Measurements from ENCODE around the gene IL1RAPL2. TPM values are rescaled to one million over a fixed set of nuclear protein-coding genes. Genes with fewer than 3 reads are reported as not detected.

Gene IL1RAPL2
- total and polyA plus RNA-seq, 2 donors (not counting 3 experiments of a cell fraction or from before 2014, with no cell fraction given), result not detected

GRCh38 chrX:105006996-105007395 is 441.0 kb downstream of the IL1RAPL2 start:
- Histone ChIP-seq H3K36me3 (ENCODE audit: control insufficient read depth in 2 of 2, extremely low read depth in 1 of 2, insufficient read depth in 2 of 2, low read length in 2 of 2) (no peaks in the 10 kb centered on the region), H3K27ac (ENCODE audit: insufficient read depth, low read depth, low read length) (no peak overlapping the region), H2AFZ (ENCODE audit: low read depth, low read length) (no peak overlapping the region), H3K27me3 (ENCODE audit: control insufficient read depth in 2 of 2, insufficient read depth in 2 of 2, low read length in 2 of 2) (no peaks in the 10 kb centered on the region), H3K4me3 (replicated peaks in 1 of 3; ENCODE audit: insufficient read depth in 1 of 3, low read depth in 1 of 3, low read length in 3 of 3) (no peak overlapping the region), H3K4me2 (ENCODE audit: insufficient read depth, low read length) (no peak overlapping the region), H3K4me1 (ENCODE audit: control insufficient read depth, extremely low read depth, insufficient read depth, low read length) (no peaks in the 10 kb centered on the region), H3K9me1 (replicated peaks; ENCODE audit: control insufficient read depth, extremely low read depth, insufficient read depth, low read length) (no peaks in the 10 kb centered on the region), H3K9ac (replicated peaks; ENCODE audit: extremely low read depth, insufficient read depth, low read length) (no peak overlapping the region), H3K79me2 (ENCODE audit: control insufficient read depth, insufficient read depth, low read length) (no peaks in the 10 kb centered on the region), H3K9me3 (replicated peaks; ENCODE audit: control insufficient read depth, insufficient read depth, low read length) (no peaks in the 10 kb centered on the region), H4K20me1 (replicated peaks; ENCODE audit: control insufficient read depth, extremely low read depth, insufficient read depth, low read length) (no peaks in the 10 kb centered on the region)
- no TSS peak for BruUV-seq (replicated peaks)
- intact Hi-C loops (cut with micrococcal nuclease) (no loop called here), dilution Hi-C loops (cut with MboI; ENCODE audit: extremely low pct_ligation_motif_present, low sequenced_read_pairs) (no loop called here)
- no peak for DNase-seq (ENCODE audit: low read depth, low spot score)
- no peak for FAIRE-seq
- no peak for TF ChIP-seq MYC (IDR thresholded peaks at IDR 0.05; ENCODE audit: low read depth, low read length)
- ChIA-PET POLR2A (no interaction called here), CTCF (no interaction called here)

- H4K20me1 ChIP-seq (replicated peaks; ENCODE audit: control insufficient read depth, extremely low read depth, insufficient read depth, low read length), result no peaks in the 10 kb centered on the region
- no peak overlapping the region for H3K4me3 ChIP-seq (replicated peaks in 1 of 3; ENCODE audit: insufficient read depth in 1 of 3, low read depth in 1 of 3, low read length in 3 of 3)
- no peaks in the 10 kb centered on the region for H3K79me2 ChIP-seq (ENCODE audit: control insufficient read depth, insufficient read depth, low read length)
- no peaks in the 10 kb centered on the region for H3K27me3 ChIP-seq (ENCODE audit: control insufficient read depth in 2 of 2, insufficient read depth in 2 of 2, low read length in 2 of 2)
- H3K4me2 ChIP-seq (ENCODE audit: insufficient read depth, low read length), result no peak overlapping the region
- no peaks in the 10 kb centered on the region for H3K4me1 ChIP-seq (ENCODE audit: control insufficient read depth, extremely low read depth, insufficient read depth, low read length)
- BruUV-seq (replicated peaks), result no TSS peak
- no peak for DNase-seq (ENCODE audit: low read depth, low spot score)
- ChIA-PET POLR2A (no interaction called here), CTCF (no interaction called here)
- no peaks in the 10 kb centered on the region for H3K36me3 ChIP-seq (ENCODE audit: control insufficient read depth in 2 of 2, extremely low read depth in 1 of 2, insufficient read depth in 2 of 2, low read length in 2 of 2)
- H3K9me3 ChIP-seq (replicated peaks; ENCODE audit: control insufficient read depth, insufficient read depth, low read length), result no peaks in the 10 kb centered on the region
- dilution Hi-C loops (cut with MboI; ENCODE audit: extremely low pct_ligation_motif_present, low sequenced_read_pairs), result no loop called here
- H2AFZ ChIP-seq (ENCODE audit: low read depth, low read length), result no peak overlapping the region
- H3K9ac ChIP-seq (replicated peaks; ENCODE audit: extremely low read depth, insufficient read depth, low read length), result no peak overlapping the region
- intact Hi-C loops (cut with micrococcal nuclease), result no loop called here
- TF ChIP-seq MAX (IDR thresholded peaks at IDR 0.05; ENCODE audit: insufficient read depth, insufficient read length) (no peak), CTCF (IDR thresholded peaks at IDR 0.05; ENCODE audit: extremely low read depth in 1 of 2, insufficient read depth in 1 of 2, low read depth in 1 of 2, low read length in 2 of 2) (no peak), JUN (IDR thresholded peaks at IDR 0.05; ENCODE audit: borderline replicate concordance, insufficient read depth, insufficient read length, low read depth) (no peak), POLR2A (IDR thresholded peaks at IDR 0.05; ENCODE audit: low read depth, low read length) (no peak), POLR2AphosphoS5 (IDR thresholded peaks at IDR 0.05; ENCODE audit: insufficient read depth, low read depth, low read length) (no peak), MYC (IDR thresholded peaks at IDR 0.05; ENCODE audit: low read depth, low read length) (no peak), FOS (IDR thresholded peaks at IDR 0.05; ENCODE audit: borderline replicate concordance, insufficient read depth, low read length) (no peak), GATA2 (IDR thresholded peaks at IDR 0.05; ENCODE audit: insufficient read depth, insufficient read length, low read depth, low read length) (no peak), EZH2 (IDR thresholded peaks at IDR 0.05; ENCODE audit: borderline replicate concordance, low read depth, low read length, severe bottlenecking) (no peak)
- H3K9me1 ChIP-seq (replicated peaks; ENCODE audit: control insufficient read depth, extremely low read depth, insufficient read depth, low read length), result no peaks in the 10 kb centered on the region
- H3K27ac ChIP-seq (ENCODE audit: insufficient read depth, low read depth, low read length), result no peak overlapping the region
- FAIRE-seq, result no peak
These were observed 447.7 kb downstream of the IL1RAPL2 start for GRCh38 chrX:105013719-105014118.
